HEK293 (cell line): ENCODE measurements around the gene ZBTB18.

Source experiments
- CTCF ChIA-PET: fragments of 350-600 bp; formaldehyde crosslinking; extraction: SDS; loops from one replicate; lab custom pipeline; 2021; ENCODE audit warnings: antibody characterized with exemption; lab: Yijun Ruan, JAX
- POLR2A ChIA-PET: fragments of 300-600 bp; formaldehyde crosslinking; extraction: SDS; loops from one replicate; lab custom pipeline; 2020; ENCODE audit warnings: antibody characterized with exemption, inconsistent platforms; lab: Yijun Ruan, JAX
- H3K27ac ChIP-seq: fragments of 200-500 bp; sonication (Bioruptor generic); 2 replicates; pipeline ENCODE4 v1.5.1; 2014; ENCODE audit warnings: low read depth, low read length, control low read depth, inconsistent platforms; ENCODE audit errors: extremely low read depth
- H3K36me3 ChIP-seq, 2 experiments: fragments of 200-500 bp in 1 of 2; sonication (Bioruptor generic) in 1 of 2; 1 replicate in 1 of 2; 2 replicates in 1 of 2; pipeline ENCODE4 v1.5.1; 2014 to 2017; ENCODE audit warnings: inconsistent platforms in 2 of 2, low read length in 2 of 2; ENCODE audit not compliant: control insufficient read depth in 2 of 2, insufficient read depth in 1 of 2
- H3K4me1 ChIP-seq: fragments of 200-500 bp; sonication (Bioruptor generic); 2 replicates; pipeline ENCODE4 v1.5.1; 2014; ENCODE audit warnings: mild to moderate bottlenecking, low read length, inconsistent platforms; ENCODE audit not compliant: control insufficient read depth, insufficient read depth
- H3K4me3 ChIP-seq: 2 replicates; pipeline ENCODE4 v1.5.1; 2011; ENCODE audit warnings: low read depth, mild to moderate bottlenecking, control low read depth, low read length, moderate library complexity
- H3K9me3 ChIP-seq: fragments of 200-500 bp; sonication (Bioruptor generic); 2 replicates; pipeline ENCODE4 v1.5.1; 2014; ENCODE audit warnings: low read depth, low read length, inconsistent platforms; ENCODE audit not compliant: control insufficient read depth, insufficient read depth
- FEZF1 ChIP-seq: fragments of 450-650 bp; formaldehyde crosslinking; IDR thresholded peaks from 2 replicates; pipeline ENCODE4 v1.5.1; 2016; ENCODE audit warnings: missing biosample characterization, missing genetic modification characterization
- HOXA7 ChIP-seq: sonication (generic); formaldehyde crosslinking; IDR thresholded peaks from 2 replicates; pipeline ENCODE4 v1.8.1; 2022; ENCODE audit warnings: missing genetic modification reagents, borderline replicate concordance
- KLF9 ChIP-seq: fragments of 450-650 bp; formaldehyde crosslinking; IDR thresholded peaks from 2 replicates; pipeline ENCODE4 v1.5.1; 2016; ENCODE audit warnings: missing biosample characterization, missing genetic modification characterization, low read depth
- MEIS1 ChIP-seq: sonication (generic); formaldehyde crosslinking; IDR thresholded peaks from 2 replicates; pipeline ENCODE4 v1.8.1; 2022; ENCODE audit warnings: missing genetic modification reagents, mild to moderate bottlenecking, borderline replicate concordance
- MYNN ChIP-seq: fragments of 450-650 bp; formaldehyde crosslinking; IDR thresholded peaks from 2 replicates; pipeline ENCODE4 v1.5.1; 2016; ENCODE audit warnings: missing biosample characterization, missing genetic modification characterization, borderline replicate concordance
- SETDB1 ChIP-seq: IDR thresholded peaks from one replicate; pipeline ENCODE4 v1.6.1; 2017; ENCODE audit warnings: mild to moderate bottlenecking, low read length, moderate library complexity, mixed read lengths; ENCODE audit not compliant: insufficient read length
- ZBTB26 ChIP-seq: fragments of 450-650 bp; formaldehyde crosslinking; optimal IDR thresholded peaks from 2 replicates; pipeline ENCODE3; 2016; ENCODE audit warnings: missing biosample characterization, mild to moderate bottlenecking, missing genetic modification characterization
- ZFP37 ChIP-seq: fragments of 450-650 bp; formaldehyde crosslinking; IDR thresholded peaks from 2 replicates; pipeline ENCODE4 v1.5.1; 2016; ENCODE audit warnings: missing biosample characterization, missing genetic modification characterization
- ZFP41 ChIP-seq: fragments of 450-650 bp; formaldehyde crosslinking; IDR thresholded peaks from 2 replicates; pipeline ENCODE4 v1.5.1; 2016; ENCODE audit warnings: missing biosample characterization, missing genetic modification characterization, borderline replicate concordance
- ZNF10 ChIP-seq: fragments of 450-650 bp; formaldehyde crosslinking; IDR thresholded peaks from 2 replicates; pipeline ENCODE4 v1.5.1; 2017; ENCODE audit warnings: missing biosample characterization, missing genetic modification characterization
- ZNF121 ChIP-seq: fragments of 450-650 bp; formaldehyde crosslinking; IDR thresholded peaks from 2 replicates; pipeline ENCODE4 v1.5.1; 2016; ENCODE audit warnings: missing biosample characterization, missing genetic modification characterization
- ZNF132 ChIP-seq: fragments of 450-650 bp; formaldehyde crosslinking; IDR thresholded peaks from 2 replicates; pipeline ENCODE4 v1.5.1; 2017; ENCODE audit warnings: missing biosample characterization, missing genetic modification characterization, borderline replicate concordance
- ZNF157 ChIP-seq: fragments of 450-650 bp; formaldehyde crosslinking; IDR thresholded peaks from 2 replicates; pipeline ENCODE4 v1.5.1; 2016; ENCODE audit warnings: missing biosample characterization, missing genetic modification characterization
- ZNF175 ChIP-seq: fragments of 450-650 bp; formaldehyde crosslinking; IDR thresholded peaks from 2 replicates; pipeline ENCODE4 v1.5.1; 2016; ENCODE audit warnings: missing biosample characterization, missing genetic modification characterization
- ZNF211 ChIP-seq: fragments of 450-650 bp; formaldehyde crosslinking; IDR thresholded peaks from 2 replicates; pipeline ENCODE4 v1.5.1; 2016; ENCODE audit warnings: low read depth, missing biosample characterization, missing genetic modification characterization
- ZNF221 ChIP-seq: fragments of 450-650 bp; formaldehyde crosslinking; IDR thresholded peaks from 2 replicates; pipeline ENCODE4 v1.5.1; 2017; ENCODE audit warnings: missing biosample characterization, missing genetic modification characterization, borderline replicate concordance
- ZNF266 ChIP-seq: fragments of 450-650 bp; formaldehyde crosslinking; IDR thresholded peaks from 2 replicates; pipeline ENCODE4 v1.5.1; 2016; ENCODE audit warnings: missing biosample characterization, missing genetic modification characterization, low read depth
- ZNF280C ChIP-seq: fragments of 450-650 bp; formaldehyde crosslinking; IDR thresholded peaks from 2 replicates; pipeline ENCODE4 v1.5.1; 2016; ENCODE audit warnings: missing biosample characterization, missing genetic modification characterization
- ZNF394 ChIP-seq: fragments of 450-650 bp; formaldehyde crosslinking; IDR thresholded peaks from 2 replicates; pipeline ENCODE4 v1.5.1; 2016; ENCODE audit warnings: missing biosample characterization, missing genetic modification characterization, mild to moderate bottlenecking, moderate library complexity, borderline replicate concordance
- ZNF449 ChIP-seq: fragments of 450-650 bp; formaldehyde crosslinking; IDR thresholded peaks from 2 replicates; pipeline ENCODE4 v1.5.1; 2017; ENCODE audit warnings: missing biosample characterization, mild to moderate bottlenecking, missing genetic modification characterization, moderate library complexity
- ZNF473 ChIP-seq: fragments of 450-650 bp; formaldehyde crosslinking; IDR thresholded peaks from 2 replicates; pipeline ENCODE4 v1.5.1; 2017; ENCODE audit warnings: missing biosample characterization, missing genetic modification characterization
- ZNF501 ChIP-seq: fragments of 450-650 bp; formaldehyde crosslinking; IDR thresholded peaks from 2 replicates; pipeline ENCODE4 v1.5.1; 2016; ENCODE audit warnings: missing biosample characterization, missing genetic modification characterization
- ZNF776 ChIP-seq: fragments of 450-650 bp; formaldehyde crosslinking; IDR thresholded peaks from 2 replicates; pipeline ENCODE4 v1.5.0; 2017; ENCODE audit warnings: missing biosample characterization, missing genetic modification characterization, borderline replicate concordance
- ZNF843 ChIP-seq: fragments of 450-650 bp; formaldehyde crosslinking; IDR thresholded peaks from 2 replicates; pipeline ENCODE4 v1.5.1; 2016; ENCODE audit warnings: missing biosample characterization, missing genetic modification characterization

The ZBTB18 gene

GRCh38 chr1:244062156-244062725 is 11.2 kb downstream of the ZBTB18 start:
- TF ChIP-seq ZNF776 (tag by site-specific recombination) (no peak), ZBTB26 (no peak), MYNN (tag by site-specific recombination) (no peak), ZNF221 (no peak), KLF9 (tag by site-specific recombination) (no peak), ZNF132 (tag by site-specific recombination) (no peak), ZNF843 (no peak), ZNF473 (tag by site-specific recombination) (no peak), ZNF157 (tag by site-specific recombination) (no peak), ZNF501 (tag by site-specific recombination) (no peak), ZFP37 (no peak), ZNF121 (tag by site-specific recombination) (no peak), ZNF394 (tag by site-specific recombination) (no peak), FEZF1 (no peak)
- no peak overlapping the region for H3K4me3 ChIP-seq
- H3K27ac ChIP-seq: no peak overlapping the region
- no peaks in the 10 kb centered on the region for H3K36me3 ChIP-seq
- ChIA-PET CTCF (interaction anchor here (0.6 to 1.7 kb wide), 3 partner anchors 44 to 418 kb away, joined by 3 to 4 read pairs (median 3); no protein-coding TSS in a partner anchor), POLR2A (no interaction called here)
- no peaks in the 10 kb centered on the region for H3K9me3 ChIP-seq
- no peaks in the 10 kb centered on the region for H3K4me1 ChIP-seq

- Histone ChIP-seq H3K9me3 (no peaks in the 10 kb centered on the region), H3K36me3 (no peaks in the 10 kb centered on the region), H3K4me1 (no peaks in the 10 kb centered on the region), H3K4me3 (no peak overlapping the region), H3K27ac (no peak overlapping the region)
- POLR2A ChIA-PET: interaction anchor here (1.1 kb wide), 1 partner anchor 12 kb away, joined by 3 read pairs; the partner anchor contains the start of gene ZBTB18
- CTCF ChIA-PET: interaction anchor here (0.6 kb wide), 1 partner anchor 319 kb away, joined by 4 read pairs; no protein-coding TSS in a partner anchor
- TF ChIP-seq ZNF211 (tag by site-specific recombination) (no peak), ZNF10 (no peak), HOXA7 (no peak), ZNF280C (tag by site-specific recombination) (no peak), ZNF449 (tag by site-specific recombination) (no peak), ZNF175 (tag by site-specific recombination) (no peak), MEIS1 (CRISPR knock-in tag) (no peak), ZNF266 (no peak), ZFP41 (tag by site-specific recombination) (no peak), SETDB1 (no peak)
Observed at GRCh38 chr1:244063498-244063897, 12.4 kb downstream of the ZBTB18 start.
